Body of pancreas (tissue), 4 donors: ENCODE data around the gene FLT1.

Source experiments
- CTCF ChIP-seq, 7 experiments: fragments of 450-650 bp in 4 of 7; fragments of 200-600 bp in 3 of 7; sonication (generic) in 3 of 7; IDR thresholded peaks; one replicate each; pipeline ENCODE4 v1.5.1; 2016 to 2019; ENCODE audit warnings: antibody characterized with exemption in 7 of 7
- POLR2A ChIP-seq, 3 donors: fragments of 450-650 bp; IDR thresholded peaks; one replicate each; pipeline ENCODE4 v1.6.1; 2016; ENCODE audit warnings: antibody characterized with exemption in 3 of 3, mild to moderate bottlenecking in 2 of 3

- TF ChIP-seq CTCF (IDR thresholded peaks at IDR 0.05): no peak
- TF ChIP-seq POLR2A (IDR thresholded peaks at IDR 0.05): no peak
Measured at GRCh38 chr13:28402057-28402381, 92.9 kb downstream of the FLT1 start.
